HepG2 (cell line): ENCODE measurements around the gene HDAC4. TPM values are rescaled to one million over a fixed set of nuclear protein-coding genes. Genes with fewer than 3 reads are reported as not detected.
A peak's percentile ranks its signal among the peaks of the same experiment; 100 is the strongest.

Experiments
- CAMTA2 ChIP-seq: sonication (generic); formaldehyde crosslinking; IDR thresholded peaks from 2 replicates; pipeline ENCODE4 v1.4.0; 2020; ENCODE audit warnings: mild to moderate bottlenecking, missing genetic modification reagents, borderline replicate concordance
- DNMT1 ChIP-seq: sonication (generic); formaldehyde crosslinking; IDR thresholded peaks from 2 replicates; pipeline ENCODE4 v1.5.1; 2020; ENCODE audit warnings: mild to moderate bottlenecking, missing genetic modification reagents
- FOSL2 ChIP-seq: sonication (generic); formaldehyde crosslinking; IDR thresholded peaks from 2 replicates; pipeline ENCODE4 v1.4.0; 2020; ENCODE audit warnings: missing genetic modification reagents
- GLI4 ChIP-seq: sonication (generic); formaldehyde crosslinking; IDR thresholded peaks from 2 replicates; pipeline ENCODE4 v1.5.1; 2020; ENCODE audit warnings: missing genetic modification reagents, mild to moderate bottlenecking, moderate library complexity, borderline replicate concordance
- MNT ChIP-seq: fragments of 450-650 bp; IDR thresholded peaks from 2 replicates; pipeline ENCODE4 v1.6.1; 2016
- MTA3 ChIP-seq: sonication (generic); formaldehyde crosslinking; IDR thresholded peaks from 2 replicates; pipeline ENCODE4 v1.4.0; 2020; ENCODE audit warnings: missing genetic modification reagents
- RFXAP ChIP-seq: sonication (generic); formaldehyde crosslinking; IDR thresholded peaks from 2 replicates; pipeline ENCODE4 v1.4.0; 2020; ENCODE audit warnings: missing genetic modification reagents, borderline replicate concordance
- RXRB ChIP-seq: IDR thresholded peaks from 2 replicates; pipeline ENCODE4 v1.6.1; 2016; ENCODE audit warnings: borderline replicate concordance, missing genetic modification reagents, missing compliant biosample characterization
- TIGD3 ChIP-seq: sonication (generic); formaldehyde crosslinking; IDR thresholded peaks from 2 replicates; pipeline ENCODE4 v1.5.1; 2020; ENCODE audit warnings: mild to moderate bottlenecking, missing genetic modification reagents, borderline replicate concordance
- ZBTB40 ChIP-seq, 2 experiments: fragments of 450-650 bp in 1 of 2; sonication (generic) in 1 of 2; formaldehyde crosslinking in 1 of 2; IDR thresholded peaks; 2 replicates each; pipeline versions ENCODE4 v1.6.1 to v1.8.0; 2016 to 2022; ENCODE audit warnings: antibody characterized with exemption in 1 of 2, mild to moderate bottlenecking in 1 of 2, missing genetic modification reagents in 1 of 2
- ZNF260 ChIP-seq: sonication (generic); formaldehyde crosslinking; IDR thresholded peaks from 2 replicates; pipeline ENCODE4 v1.4.0; 2020; ENCODE audit warnings: missing genetic modification reagents, low read depth, mild to moderate bottlenecking, borderline replicate concordance
- ZNF550 ChIP-seq: sonication (generic); formaldehyde crosslinking; IDR thresholded peaks from 2 replicates; pipeline ENCODE4 v1.4.0; 2020; ENCODE audit warnings: mild to moderate bottlenecking, missing genetic modification reagents, borderline replicate concordance
- ZNF691 ChIP-seq: sonication (generic); formaldehyde crosslinking; IDR thresholded peaks from 2 replicates; pipeline ENCODE4 v1.4.0; 2020; ENCODE audit warnings: missing genetic modification reagents, low read depth, mild to moderate bottlenecking, borderline replicate concordance
- ZNF704 ChIP-seq: sonication (generic); formaldehyde crosslinking; IDR thresholded peaks from 2 replicates; pipeline ENCODE4 v1.8.1; 2023; ENCODE audit warnings: mild to moderate bottlenecking, inconsistent platforms, moderate library complexity, missing genetic modification reagents, borderline replicate concordance
- ZNF790 ChIP-seq: sonication (generic); formaldehyde crosslinking; IDR thresholded peaks from 2 replicates; pipeline ENCODE4 v1.8.0; 2022; ENCODE audit warnings: missing genetic modification reagents, mild to moderate bottlenecking, borderline replicate concordance
- polyA plus RNA-seq, 8 experiments: library from polyadenylated mRNA; depleted of rRNA in 3 of 8; stranded (reverse) in 7 of 8; unstranded in 1 of 8; fragments of >200 nt; fragmentation: Illumina TruSeq in 4 of 8; extraction: Trizol in 4 of 8; gene quantifications; 2 replicates each; pipeline versions ENCODE4 v1.2.1 to v1.2.3, GENCODE V29; 2011 to 2016; ENCODE audit warnings: low read depth in 4 of 8, missing spikeins in 1 of 8, mixed read lengths in 1 of 8; ENCODE audit not compliant: insufficient read depth in 1 of 8
- total RNA-seq, 5 experiments: library from RNA; depleted of rRNA; stranded (reverse); fragments of >200 nt; fragmentation: Illumina TruSeq; extraction: Trizol; gene quantifications; 2 replicates each; pipeline ENCODE4 v1.2.3, GENCODE V29; 2016; ENCODE audit warnings: low read depth in 1 of 5

HDAC4 gene
- total and polyA plus RNA-seq, 2 of the 13 experiments (the other 11 are each of a cell fraction or from before 2014, with no cell fraction given), result 10.1 to 11.5 TPM

- no peak; the same call in 1 of the 2 replicates for TF ChIP-seq ZBTB40 (IDR thresholded peaks at IDR 0.05)
- no peak for TF ChIP-seq ZBTB40 (CRISPR knock-in tag; IDR thresholded peaks at IDR 0.05)
- no peak for TF ChIP-seq ZNF691
- no peak for TF ChIP-seq ZNF260
- TF ChIP-seq GLI4 (CRISPR knock-in tag), result no peak
- peak; percentile 2; the same call in 1 of the 2 replicates for TF ChIP-seq MNT
- no peak for TF ChIP-seq RXRB (CRISPR knock-in tag)
- TF ChIP-seq CAMTA2 (CRISPR knock-in tag), result no peak
- no peak for TF ChIP-seq ZNF550 (CRISPR knock-in tag)
- TF ChIP-seq ZNF704 (CRISPR knock-in tag), result no peak
- TF ChIP-seq RFXAP (CRISPR knock-in tag), result no peak
- TF ChIP-seq FOSL2, result no peak
- TF ChIP-seq TIGD3, result no peak
- no peak for TF ChIP-seq MTA3 (CRISPR knock-in tag)
- TF ChIP-seq DNMT1 (CRISPR knock-in tag), result no peak
- TF ChIP-seq ZNF790 (CRISPR knock-in tag), result no peak
These were observed 54.1 kb downstream of the HDAC4 start (continued) for GRCh38 chr2:239346676-239347075.
